A549 (cell line): ENCODE results near the gene WLS. TPM values are rescaled to one million over a fixed set of nuclear protein-coding genes. Genes with fewer than 3 reads are reported as not detected.

Experiments used
- ATAC-seq, 2 experiments: fragments of 200-7000 bp in 1 of 2; fragments of >200 bp in 1 of 2; cut with Nextera tagmentation in 1 of 2; cut with Tn5 transposase in 1 of 2; 3 replicates each; pipeline versions ENCODE4 v1.8.0 to v1.9.1; 2018 to 2020; ENCODE audit warnings: mild to moderate bottlenecking in 1 of 2, moderate library complexity in 1 of 2
- CTCF ChIA-PET: fragments of 300-600 bp; sonication (Branson Sonifier 250); formaldehyde crosslinking; extraction: SDS; loops from one replicate; lab custom pipeline; 2021; ENCODE audit warnings: antibody characterized with exemption, inconsistent platforms; lab: Yijun Ruan, JAX
- POLR2A ChIA-PET: fragments of 350-600 bp; formaldehyde crosslinking; extraction: SDS; loops from one replicate; lab custom pipeline; 2021; ENCODE audit warnings: antibody characterized with exemption, inconsistent platforms; lab: Yijun Ruan, JAX
- DNase-seq, 2 experiments: peaks; one replicate each; pipeline versions ENCODE4 v3.0.0 to v3.0.0-alpha.2; 2011 to 2016; ENCODE audit warnings: low read depth in 1 of 2, low spot score in 1 of 2
- FAIRE-seq: peaks from 2 replicates; lab custom pipeline; 2011; peaks lifted over from hg19 to GRCh38; lab: Jason Lieb, UNC
- H3K27ac ChIP-seq, 2 experiments: fragments of >200 bp; sonication (Bioruptor Twin); formaldehyde crosslinking; 3 replicates each; pipeline ENCODE4 v1.5.1; 2016 to 2017
- H3K4me1 ChIP-seq: fragments of >200 bp; sonication (Bioruptor Twin); formaldehyde crosslinking; 3 replicates; pipeline ENCODE4 v1.6.1; 2016
- H3K4me2 ChIP-seq: fragments of >200 bp; sonication (Bioruptor Twin); formaldehyde crosslinking; 3 replicates; pipeline ENCODE4 v1.6.1; 2016
- H3K4me3 ChIP-seq: fragments of >200 bp; sonication (Bioruptor Twin); formaldehyde crosslinking; 3 replicates; pipeline ENCODE4 v1.5.1; 2016
- H3K9me3 ChIP-seq: fragments of >200 bp; sonication (Bioruptor Twin); formaldehyde crosslinking; 3 replicates; pipeline ENCODE4 v1.6.1; 2016
- ATOH8 ChIP-seq: fragments of 250-450 bp; sonication (Bioruptor Pico); IDR thresholded peaks from 2 replicates; pipeline ENCODE4 v1.5.0; 2020; ENCODE audit warnings: low read depth, mild to moderate bottlenecking, moderate library complexity
- CHD4 ChIP-seq: fragments of 200-600 bp; sonication (generic); IDR thresholded peaks from 2 replicates; pipeline ENCODE4 v1.6.1; 2016; ENCODE audit warnings: antibody characterized with exemption, mild to moderate bottlenecking, borderline replicate concordance
- E2F6 ChIP-seq: IDR thresholded peaks from 2 replicates; pipeline ENCODE4 v1.6.1; 2012; ENCODE audit warnings: low read depth, borderline replicate concordance
- EHF ChIP-seq: fragments of 250-450 bp; sonication (Bioruptor Pico); IDR thresholded peaks from 2 replicates; pipeline ENCODE4 v1.5.0; 2020; ENCODE audit warnings: mild to moderate bottlenecking
- ESRRA ChIP-seq: fragments of 150-350 bp; IDR thresholded peaks from 2 replicates; pipeline ENCODE4 v1.6.1; 2014; ENCODE audit warnings: mild to moderate bottlenecking, low read length, borderline replicate concordance
- FOSB ChIP-seq: fragments of 250-450 bp; sonication (Bioruptor Pico); IDR thresholded peaks from 2 replicates; pipeline ENCODE4 v1.5.0; 2020; ENCODE audit warnings: mild to moderate bottlenecking, moderate library complexity
- FOXS1 ChIP-seq: fragments of 250-450 bp; sonication (Bioruptor Pico); IDR thresholded peaks from 2 replicates; pipeline ENCODE4 v1.5.0; 2020; ENCODE audit warnings: mild to moderate bottlenecking, moderate library complexity
- HES2 ChIP-seq: fragments of >200 bp; sonication (Bioruptor Twin); formaldehyde crosslinking; IDR thresholded peaks from 2 replicates; pipeline ENCODE4 v1.6.1; 2016
- HEYL ChIP-seq: fragments of 250-450 bp; sonication (Bioruptor Pico); IDR thresholded peaks from 2 replicates; pipeline ENCODE4 v1.8.0; 2021; ENCODE audit warnings: mild to moderate bottlenecking, moderate library complexity
- HOXA7 ChIP-seq: fragments of 250-450 bp; sonication (Bioruptor Pico); IDR thresholded peaks from 2 replicates; pipeline ENCODE4 v1.5.0; 2020; ENCODE audit warnings: mild to moderate bottlenecking, moderate library complexity
- JUN ChIP-seq, 2 experiments: fragments of >200 bp; sonication (Bioruptor Twin); formaldehyde crosslinking; IDR thresholded peaks; 2 replicates in 1 of 2; 3 replicates in 1 of 2; pipeline ENCODE4 v1.6.1; 2016 to 2017
- KDM1A ChIP-seq: fragments of 200-600 bp; sonication (generic); IDR thresholded peaks from 2 replicates; pipeline ENCODE4 v1.6.1; 2016; ENCODE audit warnings: low read depth, mild to moderate bottlenecking
- MAFK ChIP-seq: fragments of 450-650 bp; IDR thresholded peaks from 2 replicates; pipeline ENCODE4 v1.6.1; 2014; ENCODE audit not compliant: partially characterized antibody
- NR3C1 ChIP-seq: fragments of >200 bp; sonication (Bioruptor Twin); formaldehyde crosslinking; IDR thresholded peaks from 3 replicates; pipeline ENCODE4 v1.6.1; 2017
- POLR2A ChIP-seq: IDR thresholded peaks from 2 replicates; pipeline ENCODE4 v1.6.1; 2012; ENCODE audit warnings: mild to moderate bottlenecking, low read length
- POLR2AphosphoS2 ChIP-seq: conservative IDR thresholded peaks from 2 replicates; pipeline ENCODE4 v1.6.1; 2012; ENCODE audit warnings: low read length, improper control_type of control experiment, inconsistent platforms
- RARB ChIP-seq: fragments of 250-450 bp; sonication (Bioruptor Pico); IDR thresholded peaks from 2 replicates; pipeline ENCODE4 v1.8.0; 2021; ENCODE audit warnings: mild to moderate bottlenecking, moderate library complexity
- SMC3 ChIP-seq: fragments of >200 bp; sonication (Bioruptor Twin); formaldehyde crosslinking; IDR thresholded peaks from 3 replicates; pipeline ENCODE4 v1.6.1; 2018; ENCODE audit warnings: inconsistent platforms
- SREBF2 ChIP-seq: fragments of 450-650 bp; IDR thresholded peaks from 2 replicates; pipeline ENCODE4 v1.6.1; 2014; ENCODE audit warnings: mild to moderate bottlenecking, moderate library complexity
- USF2 ChIP-seq: fragments of 450-650 bp; IDR thresholded peaks from 2 replicates; pipeline ENCODE4 v1.6.1; 2014; ENCODE audit warnings: antibody characterized with exemption
- ZNF302 ChIP-seq: fragments of 250-450 bp; sonication (Bioruptor Pico); IDR thresholded peaks from 2 replicates; pipeline ENCODE4 v1.9.0; 2021; ENCODE audit warnings: inconsistent platforms, mild to moderate bottlenecking, moderate library complexity
- ZSCAN20 ChIP-seq: fragments of 250-450 bp; sonication (Bioruptor Pico); IDR thresholded peaks from 2 replicates; pipeline ENCODE4 v1.8.0; 2022; ENCODE audit warnings: mild to moderate bottlenecking, moderate library complexity
- WGBS: methylation state at CpG from one replicate; pipeline ENCODE4 v1.1.6; 2017; ENCODE audit errors: missing lambda C conversion rate; 5-methylcytosine and 5-hydroxymethylcytosine counted together
- polyA plus RNA-seq, 4 experiments: library from polyadenylated mRNA; depleted of rRNA in 3 of 4; stranded (reverse); fragments of >200 nt; fragmentation: RNase III in 1 of 4; extraction: RNeasy Plus Mini Kit Qiagen cat#74134 plus additional on column Dnase treatment in 1 of 4; gene quantifications; 2 replicates in 3 of 4; 3 replicates in 1 of 4; pipeline ENCODE4 v1.2.3, GENCODE V29; 2011 to 2017
- TF ChIP-seq, protein P1 (sequence below): fragments of 200-600 bp; sonication (generic); IDR thresholded peaks from 2 replicates; pipeline ENCODE4 v1.6.1; 2016; ENCODE audit warnings: antibody characterized with exemption, mild to moderate bottlenecking, moderate library complexity
- TF ChIP-seq, protein P2 (sequence below): fragments of 150-350 bp; IDR thresholded peaks from 2 replicates; pipeline ENCODE4 v1.6.1; 2014; ENCODE audit warnings: low read depth, mild to moderate bottlenecking, low read length

WLS gene
- polyA plus RNA-seq, 2 of the 4 experiments (the other 2 are of a cell fraction) = 6.6 to 12.1 TPM

GRCh38 chr1:68188644-68189340 is 43.5 kb downstream of the WLS start:
- no peak for FAIRE-seq
- CTCF ChIA-PET = no interaction called here
- Histone ChIP-seq H3K27ac (no peak overlapping the region), H3K4me1 (peaks cover 7% of the 10 kb centered on the region; the same call in 2 of the 3 replicates), H3K4me2 (peak overlapping the region; percentile 33), H3K4me3 (no peak overlapping the region), H3K9me3 (no peaks in the 10 kb centered on the region)
- WGBS = 74% methylated on average over 4 of the region's 4 CpGs
- TF ChIP-seq POLR2A (no peak), SMC3 (no peak), HES2 (no peak), E2F6 (no peak), FOSB (CRISPR knock-in tag) (no peak), HEYL (CRISPR knock-in tag) (no peak), MAFK (no peak)
- ATAC-seq = 0 out of 6 replicates have a peak, but pooled peaks of 1 of the 2 experiments have one; percentile 47
- POLR2A ChIA-PET = no interaction called here
- no peak for DNase-seq

- Histone ChIP-seq H3K27ac (no peak overlapping the region), H3K4me1 (peaks cover 7% of the 10 kb centered on the region; the same call in 2 of the 3 replicates), H3K4me3 (no peak overlapping the region), H3K4me2 (peak overlapping the region; percentile 33), H3K9me3 (no peaks in the 10 kb centered on the region)
- no peak for ATAC-seq
- no peak for DNase-seq
- no peak for FAIRE-seq
- no peak for TF ChIP-seq POLR2A
- TF ChIP-seq ZSCAN20 (CRISPR knock-in tag) = no peak
- TF ChIP-seq JUN (IDR thresholded peaks at IDR 0.05) = no peak
- TF ChIP-seq KDM1A = no peak
- no peak for TF ChIP-seq HOXA7 (CRISPR knock-in tag)
- POLR2A ChIA-PET = no interaction called here
- CTCF ChIA-PET = no interaction called here
- WGBS = 46% methylated on average over 3 of the region's 3 CpGs
Observed at GRCh38 chr1:68188060-68188538, 44.2 kb downstream of the WLS start.

DNA sequence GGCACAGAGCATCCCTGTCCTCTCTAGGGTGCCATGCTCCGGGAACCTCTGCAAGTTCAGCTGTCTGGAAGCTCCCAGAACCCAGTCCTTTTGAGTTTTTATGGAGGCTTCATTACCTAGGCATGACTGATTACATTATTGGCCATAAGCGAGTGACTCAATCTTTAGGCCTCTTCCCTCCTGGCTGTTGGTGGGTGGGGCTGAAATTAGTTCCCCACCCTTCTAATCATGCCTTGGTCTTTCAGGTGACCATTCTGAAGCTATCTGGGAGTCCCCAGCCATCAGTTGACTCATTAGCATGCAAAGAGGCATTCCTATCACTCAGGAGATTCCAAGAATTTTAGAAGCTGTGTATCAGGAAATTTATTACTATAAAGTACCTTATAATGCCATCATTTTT is 46.6 kb downstream of the WLS start:
- TF ChIP-seq ESRRA (no peak), RARB (CRISPR knock-in tag) (no peak), USF2 (no peak)
- ATAC-seq (no peak), DNase-seq (no peak), FAIRE-seq (no peak)
- Histone ChIP-seq H3K4me3 (no peak overlapping the region), H3K27ac (no peak overlapping the region), H3K9me3 (no peaks in the 10 kb centered on the region), H3K4me2 (no peak overlapping the region), H3K4me1 (peaks cover 7% of the 10 kb centered on the region; the same call in 2 of the 3 replicates)
- CTCF ChIA-PET = interaction anchor here (1.2 to 1.7 kb wide), 2 partner anchors 10 to 12 kb away, joined by 3 to 4 read pairs; no protein-coding TSS in a partner anchor
- WGBS = no CpG with 5 or more reads among the region's 2 CpGs
- POLR2A ChIA-PET = interaction anchor here (0.7 kb wide), 1 partner anchor 12 kb away, joined by 7 read pairs; no protein-coding TSS in a partner anchor

DNA sequence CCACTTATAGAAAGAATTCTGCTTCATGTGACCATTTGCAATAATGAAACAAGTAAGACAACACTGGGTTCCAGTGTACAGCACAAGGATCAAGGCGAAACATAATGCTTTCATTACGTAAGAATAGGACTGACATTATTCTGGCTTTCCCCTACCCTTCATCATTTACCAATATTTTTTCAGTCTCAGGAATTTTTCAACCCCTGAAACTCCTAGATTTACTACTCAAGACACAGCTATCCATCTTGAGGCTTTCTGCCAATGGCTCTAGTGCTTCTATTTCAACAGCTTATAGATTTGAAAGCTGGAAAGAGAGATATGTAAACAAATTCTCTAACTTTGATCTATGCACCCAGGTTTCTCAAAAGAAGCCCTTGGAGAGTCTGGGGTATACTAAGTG is 48.4 kb downstream of the WLS start:
- DNase-seq (no peak), ATAC-seq (no peak), FAIRE-seq (no peak)
- WGBS = 83% methylated on average over 2 of the region's 2 CpGs
- Histone ChIP-seq H3K27ac (no peak overlapping the region), H3K9me3 (no peaks in the 10 kb centered on the region), H3K4me2 (no peak overlapping the region), H3K4me1 (peaks cover 7% of the 10 kb centered on the region; the same call in 2 of the 3 replicates), H3K4me3 (no peak overlapping the region)
- ChIA-PET CTCF (no interaction called here), POLR2A (no interaction called here)
- no peak for TF ChIP-seq FOXS1
- TF ChIP-seq CHD4 = no peak
- no peak for TF ChIP-seq POLR2AphosphoS2
- no peak for TF ChIP-seq NR3C1
- TF ChIP-seq ZNF302 (CRISPR knock-in tag) = no peak
- TF ChIP-seq SREBF2 = no peak
- TF ChIP-seq ATOH8 (CRISPR knock-in tag) = no peak
- TF ChIP-seq, protein P1, sequence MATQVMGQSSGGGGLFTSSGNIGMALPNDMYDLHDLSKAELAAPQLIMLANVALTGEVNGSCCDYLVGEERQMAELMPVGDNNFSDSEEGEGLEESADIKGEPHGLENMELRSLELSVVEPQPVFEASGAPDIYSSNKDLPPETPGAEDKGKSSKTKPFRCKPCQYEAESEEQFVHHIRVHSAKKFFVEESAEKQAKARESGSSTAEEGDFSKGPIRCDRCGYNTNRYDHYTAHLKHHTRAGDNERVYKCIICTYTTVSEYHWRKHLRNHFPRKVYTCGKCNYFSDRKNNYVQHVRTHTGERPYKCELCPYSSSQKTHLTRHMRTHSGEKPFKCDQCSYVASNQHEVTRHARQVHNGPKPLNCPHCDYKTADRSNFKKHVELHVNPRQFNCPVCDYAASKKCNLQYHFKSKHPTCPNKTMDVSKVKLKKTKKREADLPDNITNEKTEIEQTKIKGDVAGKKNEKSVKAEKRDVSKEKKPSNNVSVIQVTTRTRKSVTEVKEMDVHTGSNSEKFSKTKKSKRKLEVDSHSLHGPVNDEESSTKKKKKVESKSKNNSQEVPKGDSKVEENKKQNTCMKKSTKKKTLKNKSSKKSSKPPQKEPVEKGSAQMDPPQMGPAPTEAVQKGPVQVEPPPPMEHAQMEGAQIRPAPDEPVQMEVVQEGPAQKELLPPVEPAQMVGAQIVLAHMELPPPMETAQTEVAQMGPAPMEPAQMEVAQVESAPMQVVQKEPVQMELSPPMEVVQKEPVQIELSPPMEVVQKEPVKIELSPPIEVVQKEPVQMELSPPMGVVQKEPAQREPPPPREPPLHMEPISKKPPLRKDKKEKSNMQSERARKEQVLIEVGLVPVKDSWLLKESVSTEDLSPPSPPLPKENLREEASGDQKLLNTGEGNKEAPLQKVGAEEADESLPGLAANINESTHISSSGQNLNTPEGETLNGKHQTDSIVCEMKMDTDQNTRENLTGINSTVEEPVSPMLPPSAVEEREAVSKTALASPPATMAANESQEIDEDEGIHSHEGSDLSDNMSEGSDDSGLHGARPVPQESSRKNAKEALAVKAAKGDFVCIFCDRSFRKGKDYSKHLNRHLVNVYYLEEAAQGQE = no peak
- TF ChIP-seq, protein P2, sequence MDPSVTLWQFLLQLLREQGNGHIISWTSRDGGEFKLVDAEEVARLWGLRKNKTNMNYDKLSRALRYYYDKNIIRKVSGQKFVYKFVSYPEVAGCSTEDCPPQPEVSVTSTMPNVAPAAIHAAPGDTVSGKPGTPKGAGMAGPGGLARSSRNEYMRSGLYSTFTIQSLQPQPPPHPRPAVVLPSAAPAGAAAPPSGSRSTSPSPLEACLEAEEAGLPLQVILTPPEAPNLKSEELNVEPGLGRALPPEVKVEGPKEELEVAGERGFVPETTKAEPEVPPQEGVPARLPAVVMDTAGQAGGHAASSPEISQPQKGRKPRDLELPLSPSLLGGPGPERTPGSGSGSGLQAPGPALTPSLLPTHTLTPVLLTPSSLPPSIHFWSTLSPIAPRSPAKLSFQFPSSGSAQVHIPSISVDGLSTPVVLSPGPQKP = no peak
- TF ChIP-seq EHF (CRISPR knock-in tag) = no peak
